ENCODE data around the gene RNF19B.
A peak's percentile ranks its signal among the peaks of the same experiment; 100 is the strongest.
"Not testable (repeated sequence)": the region's sequence is repeated elsewhere in the genome, so short reads cannot be mapped to it uniquely, and the experiment has no call there.

Gene RNF19B

DNA sequence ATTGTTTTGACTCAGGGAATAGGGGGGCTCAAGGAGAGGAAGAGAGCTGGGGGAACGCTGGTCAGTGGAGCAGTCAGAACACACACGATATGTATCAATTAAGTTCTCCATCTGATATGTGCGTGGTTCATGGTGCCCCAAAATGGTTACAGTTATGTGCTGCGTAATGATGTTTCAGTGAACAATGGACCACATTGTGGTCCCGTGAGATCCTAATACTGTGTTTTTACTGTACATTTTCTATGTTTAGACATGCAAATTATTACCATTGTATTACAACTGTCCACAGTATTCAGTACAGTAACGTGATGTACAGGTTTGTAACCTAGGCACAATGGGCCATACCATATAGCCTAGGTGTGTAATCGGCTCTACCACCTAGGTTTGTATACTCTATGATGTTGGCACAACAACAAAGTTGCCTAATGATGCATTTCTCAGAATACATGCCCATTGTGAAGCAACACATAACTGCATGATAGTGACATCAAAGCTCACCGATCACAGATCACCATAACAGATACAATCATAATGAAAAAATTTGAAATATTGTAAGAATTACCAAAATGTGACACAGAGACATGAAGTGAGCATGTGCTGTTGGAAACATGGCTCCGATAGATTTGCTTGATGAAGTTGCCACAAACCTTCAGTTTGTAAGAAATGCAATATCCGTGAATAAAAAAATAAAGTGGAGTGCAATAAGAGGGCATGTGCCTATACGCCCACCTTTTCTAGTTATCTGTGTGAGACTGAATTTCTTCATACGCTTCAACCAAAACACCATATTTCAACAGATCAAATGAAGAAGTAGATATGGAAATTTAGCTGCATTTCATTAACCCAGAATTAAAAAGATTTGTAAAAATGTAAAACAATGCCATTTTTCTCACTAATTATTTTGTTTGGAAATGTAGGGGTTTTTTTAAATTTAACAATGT lies 48.6 kb downstream of the RNF19B start:
- H3K4me3 ChIP-seq (ENCODE audit: low read length), result no peak overlapping the region
- DNase-seq (ENCODE audit: low read depth, low spot score), result no peak

DNA sequence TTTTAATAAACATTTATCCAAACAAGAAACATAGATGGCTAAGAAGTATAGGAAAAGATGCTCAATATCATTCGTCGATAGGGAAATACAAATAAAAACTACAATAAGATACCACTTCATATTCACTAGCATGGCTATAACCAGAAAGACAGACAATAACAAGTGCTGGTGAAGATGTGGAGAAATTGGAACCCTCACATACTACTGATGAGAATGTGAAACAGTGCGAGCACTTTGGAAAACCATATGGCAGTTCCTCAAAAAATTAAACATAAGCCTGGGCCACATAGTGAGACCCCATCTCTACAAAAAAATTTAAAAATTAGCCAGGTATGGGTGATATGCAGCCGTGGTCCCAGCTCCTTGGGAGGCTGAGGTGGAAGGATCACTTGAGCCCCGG lies 54.3 kb downstream of the RNF19B start:
- no peak for DNase-seq (ENCODE audit: low read depth, low spot score)
- H3K4me3 ChIP-seq (ENCODE audit: low read length), result no peak overlapping the region

GRCh38 chr1:32907435-32907834 lies 57.2 kb downstream of the RNF19B start:
- H3K4me3 ChIP-seq (ENCODE audit: low read length), result no peak overlapping the region
- no peak for DNase-seq (ENCODE audit: low read depth, low spot score)

DNA sequence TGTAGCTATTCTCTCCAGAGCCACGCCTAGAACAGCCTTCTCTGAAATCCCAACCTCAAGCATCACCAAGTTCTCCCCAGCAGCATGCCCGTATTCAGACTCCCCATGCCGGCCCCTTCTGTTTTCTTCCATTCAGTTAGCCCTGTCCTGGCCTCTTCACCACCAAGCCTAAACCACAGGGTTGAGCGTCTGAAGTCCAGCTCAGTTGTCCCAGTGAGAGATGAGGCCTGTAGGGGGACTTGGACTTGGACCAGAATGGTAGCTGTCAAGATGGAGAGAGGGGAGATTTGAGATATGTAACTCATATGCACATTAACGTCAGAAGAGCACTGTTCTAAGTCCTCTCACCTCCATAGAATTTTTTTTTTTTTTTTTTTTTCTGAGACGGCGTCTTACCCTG lies 58.0 kb downstream of the RNF19B start:
- no peak for DNase-seq (ENCODE audit: low read depth, low spot score)
- H3K4me3 ChIP-seq (ENCODE audit: low read length), result no peak overlapping the region

- not testable (repeated sequence) for H3K4me3 ChIP-seq (ENCODE audit: low read length); DNase-seq (ENCODE audit: low read depth, low spot score)
These were observed 59.0 kb downstream of the RNF19B start for GRCh38 chr1:32905588-32905987.

GRCh38 chr1:32904797-32905196 lies 59.8 kb downstream of the RNF19B start:
- no peak overlapping the region for H3K4me3 ChIP-seq (ENCODE audit: low read length)
- DNase-seq (ENCODE audit: low read depth, low spot score), result no peak

- DNase-seq (ENCODE audit: low read depth, low spot score), result peak; percentile 8
- H3K4me3 ChIP-seq (ENCODE audit: low read length), result no peak overlapping the region
These were observed 60.4 kb downstream of the RNF19B start for GRCh38 chr1:32903991-32904785.

DNA sequence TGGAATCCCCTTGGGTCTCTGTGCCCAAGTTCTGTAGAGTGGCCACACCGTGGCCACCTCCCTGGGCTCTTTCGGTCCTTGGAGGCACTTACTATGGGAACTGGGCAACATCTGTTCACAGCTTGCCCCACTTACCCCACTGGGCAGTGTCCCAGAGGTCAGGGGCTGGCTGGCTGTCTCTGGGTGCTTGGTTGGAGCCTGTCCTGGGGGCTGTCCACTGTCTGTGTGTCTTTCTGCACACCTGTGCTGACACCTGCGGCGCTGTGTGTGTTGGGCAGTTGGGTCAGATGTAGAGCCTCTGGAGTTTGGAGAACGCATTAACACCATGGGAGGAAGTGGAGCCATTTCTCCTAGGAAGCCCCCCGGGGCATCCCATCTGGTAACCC lies 62.1 kb downstream of the RNF19B start:
- no peak for DNase-seq (ENCODE audit: low read depth, low spot score)

DNA sequence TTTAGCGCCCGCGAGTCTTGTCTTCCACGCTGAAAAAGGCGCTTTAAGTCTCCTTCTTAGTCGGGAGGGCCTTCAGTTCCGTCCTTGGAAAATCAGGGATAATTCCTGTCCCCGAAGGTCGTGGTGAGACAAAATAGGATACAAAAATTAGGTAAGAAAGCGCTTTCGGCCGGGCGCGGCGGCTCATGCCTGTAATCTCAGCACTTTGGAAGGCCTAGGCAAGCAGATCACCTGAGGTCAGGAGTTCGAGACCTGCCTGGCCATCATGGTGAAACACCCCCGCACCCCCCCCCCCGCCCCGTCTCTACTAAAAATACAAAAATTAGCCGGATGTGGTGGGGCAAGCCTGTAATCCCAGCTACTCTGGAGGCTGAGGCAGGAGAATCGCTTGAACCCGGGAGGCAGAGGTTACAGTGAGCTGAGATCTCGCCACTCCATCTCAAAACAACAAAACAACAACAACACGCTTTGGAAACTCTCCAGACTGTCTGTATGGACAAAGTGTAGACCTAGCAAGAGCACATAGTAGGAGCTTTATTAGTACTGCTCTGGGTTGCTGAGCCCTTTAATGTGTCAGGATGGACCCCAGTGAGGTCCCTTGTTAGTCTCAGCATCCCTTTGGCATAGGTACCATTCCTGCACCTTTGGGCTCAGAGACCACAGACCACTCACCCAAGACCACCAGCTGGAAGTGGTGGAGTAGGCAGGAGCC lies 62.6 kb downstream of the RNF19B start:
- H3K4me3 ChIP-seq (ENCODE audit: low read length), result peak overlapping the region; percentile 43
- no peak for DNase-seq (ENCODE audit: low read depth, low spot score)

More for the DNA sequence above, 62.1 kb downstream of the RNF19B start:
- H3K4me3 ChIP-seq (ENCODE audit: low read length), result no peak overlapping the region

DNA sequence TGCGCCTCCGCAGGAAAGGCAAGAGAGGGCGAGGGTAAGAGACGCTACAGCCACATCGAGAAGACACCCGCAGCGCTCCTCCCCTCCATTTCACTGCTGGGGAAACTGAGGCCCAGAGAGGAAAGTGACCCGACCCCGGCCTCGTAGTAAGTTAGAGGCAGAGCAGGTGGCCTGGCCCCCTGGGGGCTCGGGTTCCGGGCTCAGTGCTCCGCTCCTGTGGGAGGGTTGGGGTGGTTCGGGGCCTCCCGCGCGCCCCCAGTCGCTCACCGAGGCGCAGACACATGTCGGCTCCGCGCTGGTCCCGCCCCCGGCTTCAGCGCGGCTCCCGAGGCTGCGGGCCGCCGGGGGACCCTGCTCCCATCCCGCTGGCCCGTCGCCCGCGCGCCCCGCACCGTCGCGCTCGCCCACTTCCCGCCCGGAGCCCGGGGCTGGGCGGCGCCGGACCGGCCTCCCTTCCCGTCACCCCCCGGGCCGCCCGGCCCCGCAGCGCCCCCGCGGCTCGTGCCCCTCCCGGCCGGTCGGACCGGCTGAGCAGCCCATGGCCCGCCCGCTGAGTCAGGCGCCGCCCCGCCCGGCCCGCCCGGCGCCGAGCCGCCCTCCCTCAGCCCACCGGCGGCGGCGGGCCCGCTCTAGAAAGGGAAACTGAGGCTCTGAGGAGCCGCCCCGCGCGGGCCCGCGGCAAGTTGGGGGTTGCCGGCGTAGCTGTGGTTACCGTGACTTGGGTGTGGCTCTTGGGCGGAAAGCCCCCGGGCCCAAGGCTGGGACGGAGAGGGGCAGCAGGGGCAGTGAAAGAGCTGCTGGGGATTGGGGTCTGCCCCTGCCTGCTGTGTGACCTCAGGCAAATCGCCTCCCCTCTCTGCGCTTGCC lies 63.4 kb downstream of the RNF19B start, which contains the start of gene TMEM54:
Gene TMEM54, minus strand, starts transcription at position 434 of the 867 bp plus-strand sequence. Its CDS starts 151 bp downstream, at position 283.
- DNase-seq (ENCODE audit: low read depth, low spot score), result no peak
- H3K4me3 ChIP-seq (ENCODE audit: low read length), result peak within 1 kb of the TSS; percentile 44

GRCh38 chr1:32900371-32900955 lies 64.1 kb downstream of the RNF19B start:
- no peak for DNase-seq (ENCODE audit: low read depth, low spot score)
- H3K4me3 ChIP-seq (ENCODE audit: low read length), result peak overlapping the region; percentile 44

GRCh38 chr1:32899586-32900296 lies 64.9 kb downstream of the RNF19B start:
- DNase-seq (ENCODE audit: low read depth, low spot score), result no peak
- no peak overlapping the region for H3K4me3 ChIP-seq (ENCODE audit: low read length)

GRCh38 chr1:32898958-32899357 lies 65.7 kb downstream of the RNF19B start:
- no peak for DNase-seq (ENCODE audit: low read depth, low spot score)
- H3K4me3 ChIP-seq (ENCODE audit: low read length), result no peak overlapping the region

- no peak for DNase-seq (ENCODE audit: low read depth, low spot score)
- no peak overlapping the region for H3K4me3 ChIP-seq (ENCODE audit: low read length)
These were observed 66.6 kb downstream of the RNF19B start for GRCh38 chr1:32898056-32898455.

- no peak overlapping the region for H3K4me3 ChIP-seq (ENCODE audit: low read length)
- DNase-seq (ENCODE audit: low read depth, low spot score), result no peak
These were observed 67.2 kb downstream of the RNF19B start for GRCh38 chr1:32897082-32898049.

DNA sequence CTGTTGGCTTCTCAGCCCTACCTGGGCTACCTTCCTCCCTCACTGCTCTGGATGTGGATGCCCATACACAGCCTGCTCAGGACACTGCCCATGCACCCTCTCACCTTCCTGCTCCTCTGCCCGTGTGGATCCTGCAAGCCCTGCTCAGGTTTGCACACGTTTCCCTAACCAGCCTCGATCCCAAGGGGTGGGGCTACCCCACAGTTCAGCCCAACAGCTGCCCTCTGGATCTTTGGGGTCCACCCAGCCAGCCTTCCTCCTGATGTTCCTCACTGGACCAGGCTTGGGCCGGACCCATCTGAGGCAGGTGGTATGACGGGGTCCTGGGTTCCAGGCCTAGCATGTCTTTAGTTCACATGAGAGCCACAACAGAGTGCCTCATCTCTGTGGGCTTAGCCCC lies 68.2 kb downstream of the RNF19B start:
- no peak overlapping the region for H3K4me3 ChIP-seq (ENCODE audit: low read length)
- no peak for DNase-seq (ENCODE audit: low read depth, low spot score)
